ENCODE results near the gene ARHGAP45.

- TF ChIP-seq POLR2A (IDR thresholded peaks at IDR 0.05) (no peak), CTCF (IDR thresholded peaks at IDR 0.05) (no peak)
Observed at GRCh38 chr19:1018932-1019615, 47.9 kb upstream of the ARHGAP45 start.

All from right lobe of liver (tissue), 4 donors.